Testis (tissue), 2 donors: ENCODE results near the gene CSF2.

Experiments
- POLR2A ChIP-seq: fragments of 450-650 bp; IDR thresholded peaks from one replicate; pipeline ENCODE4 v1.6.1; 2017; ENCODE audit warnings: antibody characterized with exemption, mild to moderate bottlenecking, moderate library complexity
- TF ChIP-seq, protein P1 (sequence below), 3 experiments: fragments of 450-650 bp in 2 of 3; fragments of 200-600 bp in 1 of 3; sonication (generic) in 1 of 3; IDR thresholded peaks; one replicate each; pipeline ENCODE4 v1.5.1; 2016 to 2019; ENCODE audit warnings: antibody characterized with exemption in 3 of 3, mild to moderate bottlenecking in 2 of 3, moderate library complexity in 1 of 3

DNA sequence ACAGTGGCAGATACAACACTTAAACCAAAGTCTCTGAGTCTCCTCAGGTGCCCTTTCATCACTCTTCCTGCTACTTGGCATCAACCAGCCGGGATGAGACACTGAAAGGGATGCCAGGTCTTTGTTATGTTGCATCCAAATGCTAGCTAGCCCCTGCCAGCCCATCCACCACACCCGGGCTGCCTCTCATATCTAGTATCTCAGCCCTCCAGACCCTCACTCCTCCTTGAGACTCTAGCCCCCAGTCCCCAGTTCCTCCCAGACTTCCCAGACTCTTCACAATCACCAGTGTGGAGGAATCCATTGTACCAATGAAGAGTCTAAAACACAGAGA, 21.5 kb downstream of the CSF2 start:
- TF ChIP-seq, protein P1, sequence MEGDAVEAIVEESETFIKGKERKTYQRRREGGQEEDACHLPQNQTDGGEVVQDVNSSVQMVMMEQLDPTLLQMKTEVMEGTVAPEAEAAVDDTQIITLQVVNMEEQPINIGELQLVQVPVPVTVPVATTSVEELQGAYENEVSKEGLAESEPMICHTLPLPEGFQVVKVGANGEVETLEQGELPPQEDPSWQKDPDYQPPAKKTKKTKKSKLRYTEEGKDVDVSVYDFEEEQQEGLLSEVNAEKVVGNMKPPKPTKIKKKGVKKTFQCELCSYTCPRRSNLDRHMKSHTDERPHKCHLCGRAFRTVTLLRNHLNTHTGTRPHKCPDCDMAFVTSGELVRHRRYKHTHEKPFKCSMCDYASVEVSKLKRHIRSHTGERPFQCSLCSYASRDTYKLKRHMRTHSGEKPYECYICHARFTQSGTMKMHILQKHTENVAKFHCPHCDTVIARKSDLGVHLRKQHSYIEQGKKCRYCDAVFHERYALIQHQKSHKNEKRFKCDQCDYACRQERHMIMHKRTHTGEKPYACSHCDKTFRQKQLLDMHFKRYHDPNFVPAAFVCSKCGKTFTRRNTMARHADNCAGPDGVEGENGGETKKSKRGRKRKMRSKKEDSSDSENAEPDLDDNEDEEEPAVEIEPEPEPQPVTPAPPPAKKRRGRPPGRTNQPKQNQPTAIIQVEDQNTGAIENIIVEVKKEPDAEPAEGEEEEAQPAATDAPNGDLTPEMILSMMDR (IDR thresholded peaks at IDR 0.05) = no peak
- TF ChIP-seq POLR2A = no peak
